Measurements from ENCODE around the gene GCNT1. TPM values are rescaled to one million over a fixed set of nuclear protein-coding genes. Genes with fewer than 3 reads are reported as not detected.
"Not testable (repeated sequence)": the region's sequence is repeated elsewhere in the genome, so short reads cannot be mapped to it uniquely, and the experiment has no call there.

The GCNT1 gene
- total RNA-seq, 1 experiment from 2014 or later: 17.2 TPM

DNA sequence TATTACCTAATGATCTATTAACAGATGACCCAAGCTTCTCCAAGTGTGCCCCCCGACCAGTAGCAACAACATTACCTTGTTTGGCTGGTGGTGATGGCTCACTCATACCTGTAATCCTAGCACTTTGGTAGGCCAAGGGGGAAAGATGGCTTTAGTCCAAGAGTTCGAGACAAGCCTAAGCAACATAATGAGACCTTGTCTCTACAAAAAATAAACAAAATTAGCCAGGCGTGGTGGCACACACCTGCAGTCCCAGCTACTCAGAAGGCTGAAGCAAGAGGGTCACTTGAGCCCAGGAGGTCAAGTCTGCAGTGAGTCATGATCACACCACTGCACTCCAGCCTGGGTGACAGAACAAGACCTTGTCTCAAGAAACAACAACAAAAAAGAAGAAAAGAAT is 62.9 kb downstream of the GCNT1 start:
- DNase-seq (ENCODE audit: low spot score): no peak
- no peaks in the 10 kb centered on the region for H3K4me1 Mint-ChIP-seq
- ChIA-PET CTCF (no interaction called here), POLR2A (no interaction called here)
- no peak overlapping the region for H3K27ac Mint-ChIP-seq
- no peaks in the 10 kb centered on the region for H3K27me3 Mint-ChIP-seq (ENCODE audit: low read depth)
- H3K36me3 Mint-ChIP-seq: no peaks in the 10 kb centered on the region
- H3K4me3 Mint-ChIP-seq: no peak overlapping the region
- no peaks in the 10 kb centered on the region; the same call in 1 of the 2 replicates for H3K9me3 Mint-ChIP-seq
- TF ChIP-seq MYBL2 (CRISPR knock-in tag; IDR thresholded peaks at IDR 0.05) (no peak), ZNF232 (CRISPR knock-in tag; IDR thresholded peaks at IDR 0.05) (no peak), SOX15 (CRISPR knock-in tag; IDR thresholded peaks at IDR 0.05) (no peak), GTF2I (CRISPR knock-in tag; conservative IDR thresholded peaks at IDR 0.05) (no peak), NR1H2 (CRISPR knock-in tag; IDR thresholded peaks at IDR 0.05) (no peak), ZNF263 (CRISPR knock-in tag; IDR thresholded peaks at IDR 0.05; ENCODE audit: low read depth) (no peak), JAZF1 (CRISPR knock-in tag; IDR thresholded peaks at IDR 0.05) (no peak)
- TF ChIP-seq, protein P1, sequence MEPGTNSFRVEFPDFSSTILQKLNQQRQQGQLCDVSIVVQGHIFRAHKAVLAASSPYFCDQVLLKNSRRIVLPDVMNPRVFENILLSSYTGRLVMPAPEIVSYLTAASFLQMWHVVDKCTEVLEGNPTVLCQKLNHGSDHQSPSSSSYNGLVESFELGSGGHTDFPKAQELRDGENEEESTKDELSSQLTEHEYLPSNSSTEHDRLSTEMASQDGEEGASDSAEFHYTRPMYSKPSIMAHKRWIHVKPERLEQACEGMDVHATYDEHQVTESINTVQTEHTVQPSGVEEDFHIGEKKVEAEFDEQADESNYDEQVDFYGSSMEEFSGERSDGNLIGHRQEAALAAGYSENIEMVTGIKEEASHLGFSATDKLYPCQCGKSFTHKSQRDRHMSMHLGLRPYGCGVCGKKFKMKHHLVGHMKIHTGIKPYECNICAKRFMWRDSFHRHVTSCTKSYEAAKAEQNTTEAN (CRISPR knock-in tag; IDR thresholded peaks at IDR 0.05): no peak
- TF ChIP-seq, protein P2, sequence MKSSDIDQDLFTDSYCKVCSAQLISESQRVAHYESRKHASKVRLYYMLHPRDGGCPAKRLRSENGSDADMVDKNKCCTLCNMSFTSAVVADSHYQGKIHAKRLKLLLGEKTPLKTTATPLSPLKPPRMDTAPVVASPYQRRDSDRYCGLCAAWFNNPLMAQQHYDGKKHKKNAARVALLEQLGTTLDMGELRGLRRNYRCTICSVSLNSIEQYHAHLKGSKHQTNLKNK (CRISPR knock-in tag; IDR thresholded peaks at IDR 0.05): no peak
- no peak for ATAC-seq

DNA sequence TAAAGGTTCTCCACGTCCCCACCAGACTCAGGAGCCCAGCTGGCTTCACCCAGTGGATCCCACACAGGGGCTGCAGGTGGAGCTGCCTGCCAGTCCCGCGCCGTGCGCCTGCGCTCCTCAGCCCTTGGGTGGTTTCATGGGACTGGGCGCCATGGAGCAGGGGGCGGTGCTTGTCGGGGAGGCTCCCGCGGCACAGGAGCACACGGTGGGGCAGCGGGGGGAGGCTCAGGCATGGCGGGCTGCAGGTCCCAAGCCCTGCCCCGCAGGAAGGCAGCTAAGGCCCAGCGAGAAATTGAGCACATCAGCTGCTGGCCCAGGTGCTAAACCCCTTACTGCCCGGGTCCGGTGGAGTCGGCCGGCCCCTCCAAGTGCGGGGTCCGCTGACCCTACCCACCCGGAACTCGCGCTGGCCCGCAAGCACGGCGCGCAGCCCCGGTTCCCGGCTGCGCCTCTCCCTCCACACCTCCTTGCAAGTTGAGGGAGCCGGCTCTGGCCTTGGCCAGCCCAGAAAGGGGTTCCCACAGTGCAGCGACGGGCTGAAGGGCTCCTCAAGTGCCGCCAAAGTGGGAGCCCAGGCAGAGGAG is 64.7 kb downstream of the GCNT1 start:
- ATAC-seq; H3K27me3 Mint-ChIP-seq (ENCODE audit: low read depth); POLR2A ChIA-PET: not testable (repeated sequence)

DNA sequence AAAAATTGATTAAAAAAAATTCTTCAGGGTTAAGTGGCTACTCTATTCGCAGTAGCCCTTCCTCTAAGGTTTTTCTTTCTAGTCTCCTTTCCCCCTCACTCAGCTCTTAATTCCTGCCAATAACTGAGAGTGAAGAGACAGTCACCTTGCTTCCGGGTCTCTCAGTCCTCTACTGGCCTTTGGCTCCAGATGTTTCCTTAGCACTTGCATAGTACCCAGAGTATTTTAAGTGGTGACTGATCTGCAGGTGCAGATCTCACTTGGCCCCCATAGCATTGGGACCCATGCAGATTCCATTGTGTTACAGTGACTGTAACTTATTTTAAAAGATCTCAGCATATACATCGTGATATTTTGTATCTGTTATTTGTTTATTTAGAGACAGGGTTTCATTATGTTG is 66.2 kb downstream of the GCNT1 start:
- CTCF ChIA-PET: no interaction called here
- Mint-ChIP-seq H3K4me1 (no peaks in the 10 kb centered on the region), H3K27me3 (ENCODE audit: low read depth) (no peaks in the 10 kb centered on the region), H3K27ac (no peak overlapping the region), H3K4me3 (no peak overlapping the region), H3K36me3 (peaks cover 3% of the 10 kb centered on the region), H3K9me3 (peaks cover 13% of the 10 kb centered on the region)
- DNase-seq (ENCODE audit: low spot score) (no peak), ATAC-seq (no peak)
- POLR2A ChIA-PET: no interaction called here
- TF ChIP-seq, protein P3, sequence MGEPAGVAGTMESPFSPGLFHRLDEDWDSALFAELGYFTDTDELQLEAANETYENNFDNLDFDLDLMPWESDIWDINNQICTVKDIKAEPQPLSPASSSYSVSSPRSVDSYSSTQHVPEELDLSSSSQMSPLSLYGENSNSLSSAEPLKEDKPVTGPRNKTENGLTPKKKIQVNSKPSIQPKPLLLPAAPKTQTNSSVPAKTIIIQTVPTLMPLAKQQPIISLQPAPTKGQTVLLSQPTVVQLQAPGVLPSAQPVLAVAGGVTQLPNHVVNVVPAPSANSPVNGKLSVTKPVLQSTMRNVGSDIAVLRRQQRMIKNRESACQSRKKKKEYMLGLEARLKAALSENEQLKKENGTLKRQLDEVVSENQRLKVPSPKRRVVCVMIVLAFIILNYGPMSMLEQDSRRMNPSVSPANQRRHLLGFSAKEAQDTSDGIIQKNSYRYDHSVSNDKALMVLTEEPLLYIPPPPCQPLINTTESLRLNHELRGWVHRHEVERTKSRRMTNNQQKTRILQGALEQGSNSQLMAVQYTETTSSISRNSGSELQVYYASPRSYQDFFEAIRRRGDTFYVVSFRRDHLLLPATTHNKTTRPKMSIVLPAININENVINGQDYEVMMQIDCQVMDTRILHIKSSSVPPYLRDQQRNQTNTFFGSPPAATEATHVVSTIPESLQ (CRISPR knock-in tag; IDR thresholded peaks at IDR 0.05): no peak
- TF ChIP-seq ZNF263 (CRISPR knock-in tag; IDR thresholded peaks at IDR 0.05; ENCODE audit: low read depth) (no peak), RELA (CRISPR knock-in tag; IDR thresholded peaks at IDR 0.05; ENCODE audit: borderline replicate concordance) (no peak), NFYB (CRISPR knock-in tag; conservative IDR thresholded peaks at IDR 0.05; ENCODE audit: low read depth) (no peak), SP1 (CRISPR knock-in tag; conservative IDR thresholded peaks at IDR 0.05) (no peak), EMX1 (CRISPR knock-in tag; IDR thresholded peaks at IDR 0.05) (no peak)
- TF ChIP-seq, protein P4, sequence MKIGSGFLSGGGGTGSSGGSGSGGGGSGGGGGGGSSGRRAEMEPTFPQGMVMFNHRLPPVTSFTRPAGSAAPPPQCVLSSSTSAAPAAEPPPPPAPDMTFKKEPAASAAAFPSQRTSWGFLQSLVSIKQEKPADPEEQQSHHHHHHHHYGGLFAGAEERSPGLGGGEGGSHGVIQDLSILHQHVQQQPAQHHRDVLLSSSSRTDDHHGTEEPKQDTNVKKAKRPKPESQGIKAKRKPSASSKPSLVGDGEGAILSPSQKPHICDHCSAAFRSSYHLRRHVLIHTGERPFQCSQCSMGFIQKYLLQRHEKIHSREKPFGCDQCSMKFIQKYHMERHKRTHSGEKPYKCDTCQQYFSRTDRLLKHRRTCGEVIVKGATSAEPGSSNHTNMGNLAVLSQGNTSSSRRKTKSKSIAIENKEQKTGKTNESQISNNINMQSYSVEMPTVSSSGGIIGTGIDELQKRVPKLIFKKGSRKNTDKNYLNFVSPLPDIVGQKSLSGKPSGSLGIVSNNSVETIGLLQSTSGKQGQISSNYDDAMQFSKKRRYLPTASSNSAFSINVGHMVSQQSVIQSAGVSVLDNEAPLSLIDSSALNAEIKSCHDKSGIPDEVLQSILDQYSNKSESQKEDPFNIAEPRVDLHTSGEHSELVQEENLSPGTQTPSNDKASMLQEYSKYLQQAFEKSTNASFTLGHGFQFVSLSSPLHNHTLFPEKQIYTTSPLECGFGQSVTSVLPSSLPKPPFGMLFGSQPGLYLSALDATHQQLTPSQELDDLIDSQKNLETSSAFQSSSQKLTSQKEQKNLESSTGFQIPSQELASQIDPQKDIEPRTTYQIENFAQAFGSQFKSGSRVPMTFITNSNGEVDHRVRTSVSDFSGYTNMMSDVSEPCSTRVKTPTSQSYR (CRISPR knock-in tag; IDR thresholded peaks at IDR 0.05): no peak
- TF ChIP-seq, protein P5, sequence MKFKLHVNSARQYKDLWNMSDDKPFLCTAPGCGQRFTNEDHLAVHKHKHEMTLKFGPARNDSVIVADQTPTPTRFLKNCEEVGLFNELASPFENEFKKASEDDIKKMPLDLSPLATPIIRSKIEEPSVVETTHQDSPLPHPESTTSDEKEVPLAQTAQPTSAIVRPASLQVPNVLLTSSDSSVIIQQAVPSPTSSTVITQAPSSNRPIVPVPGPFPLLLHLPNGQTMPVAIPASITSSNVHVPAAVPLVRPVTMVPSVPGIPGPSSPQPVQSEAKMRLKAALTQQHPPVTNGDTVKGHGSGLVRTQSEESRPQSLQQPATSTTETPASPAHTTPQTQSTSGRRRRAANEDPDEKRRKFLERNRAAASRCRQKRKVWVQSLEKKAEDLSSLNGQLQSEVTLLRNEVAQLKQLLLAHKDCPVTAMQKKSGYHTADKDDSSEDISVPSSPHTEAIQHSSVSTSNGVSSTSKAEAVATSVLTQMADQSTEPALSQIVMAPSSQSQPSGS (CRISPR knock-in tag; IDR thresholded peaks at IDR 0.05; ENCODE audit: borderline replicate concordance, low read depth): no peak
- TF ChIP-seq, protein P6, sequence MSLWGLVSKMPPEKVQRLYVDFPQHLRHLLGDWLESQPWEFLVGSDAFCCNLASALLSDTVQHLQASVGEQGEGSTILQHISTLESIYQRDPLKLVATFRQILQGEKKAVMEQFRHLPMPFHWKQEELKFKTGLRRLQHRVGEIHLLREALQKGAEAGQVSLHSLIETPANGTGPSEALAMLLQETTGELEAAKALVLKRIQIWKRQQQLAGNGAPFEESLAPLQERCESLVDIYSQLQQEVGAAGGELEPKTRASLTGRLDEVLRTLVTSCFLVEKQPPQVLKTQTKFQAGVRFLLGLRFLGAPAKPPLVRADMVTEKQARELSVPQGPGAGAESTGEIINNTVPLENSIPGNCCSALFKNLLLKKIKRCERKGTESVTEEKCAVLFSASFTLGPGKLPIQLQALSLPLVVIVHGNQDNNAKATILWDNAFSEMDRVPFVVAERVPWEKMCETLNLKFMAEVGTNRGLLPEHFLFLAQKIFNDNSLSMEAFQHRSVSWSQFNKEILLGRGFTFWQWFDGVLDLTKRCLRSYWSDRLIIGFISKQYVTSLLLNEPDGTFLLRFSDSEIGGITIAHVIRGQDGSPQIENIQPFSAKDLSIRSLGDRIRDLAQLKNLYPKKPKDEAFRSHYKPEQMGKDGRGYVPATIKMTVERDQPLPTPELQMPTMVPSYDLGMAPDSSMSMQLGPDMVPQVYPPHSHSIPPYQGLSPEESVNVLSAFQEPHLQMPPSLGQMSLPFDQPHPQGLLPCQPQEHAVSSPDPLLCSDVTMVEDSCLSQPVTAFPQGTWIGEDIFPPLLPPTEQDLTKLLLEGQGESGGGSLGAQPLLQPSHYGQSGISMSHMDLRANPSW (CRISPR knock-in tag; conservative IDR thresholded peaks at IDR 0.05; ENCODE audit: low read depth): no peak
- TF ChIP-seq, protein P7, sequence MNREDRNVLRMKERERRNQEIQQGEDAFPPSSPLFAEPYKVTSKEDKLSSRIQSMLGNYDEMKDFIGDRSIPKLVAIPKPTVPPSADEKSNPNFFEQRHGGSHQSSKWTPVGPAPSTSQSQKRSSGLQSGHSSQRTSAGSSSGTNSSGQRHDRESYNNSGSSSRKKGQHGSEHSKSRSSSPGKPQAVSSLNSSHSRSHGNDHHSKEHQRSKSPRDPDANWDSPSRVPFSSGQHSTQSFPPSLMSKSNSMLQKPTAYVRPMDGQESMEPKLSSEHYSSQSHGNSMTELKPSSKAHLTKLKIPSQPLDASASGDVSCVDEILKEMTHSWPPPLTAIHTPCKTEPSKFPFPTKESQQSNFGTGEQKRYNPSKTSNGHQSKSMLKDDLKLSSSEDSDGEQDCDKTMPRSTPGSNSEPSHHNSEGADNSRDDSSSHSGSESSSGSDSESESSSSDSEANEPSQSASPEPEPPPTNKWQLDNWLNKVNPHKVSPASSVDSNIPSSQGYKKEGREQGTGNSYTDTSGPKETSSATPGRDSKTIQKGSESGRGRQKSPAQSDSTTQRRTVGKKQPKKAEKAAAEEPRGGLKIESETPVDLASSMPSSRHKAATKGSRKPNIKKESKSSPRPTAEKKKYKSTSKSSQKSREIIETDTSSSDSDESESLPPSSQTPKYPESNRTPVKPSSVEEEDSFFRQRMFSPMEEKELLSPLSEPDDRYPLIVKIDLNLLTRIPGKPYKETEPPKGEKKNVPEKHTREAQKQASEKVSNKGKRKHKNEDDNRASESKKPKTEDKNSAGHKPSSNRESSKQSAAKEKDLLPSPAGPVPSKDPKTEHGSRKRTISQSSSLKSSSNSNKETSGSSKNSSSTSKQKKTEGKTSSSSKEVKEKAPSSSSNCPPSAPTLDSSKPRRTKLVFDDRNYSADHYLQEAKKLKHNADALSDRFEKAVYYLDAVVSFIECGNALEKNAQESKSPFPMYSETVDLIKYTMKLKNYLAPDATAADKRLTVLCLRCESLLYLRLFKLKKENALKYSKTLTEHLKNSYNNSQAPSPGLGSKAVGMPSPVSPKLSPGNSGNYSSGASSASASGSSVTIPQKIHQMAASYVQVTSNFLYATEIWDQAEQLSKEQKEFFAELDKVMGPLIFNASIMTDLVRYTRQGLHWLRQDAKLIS (CRISPR knock-in tag; IDR thresholded peaks at IDR 0.05; ENCODE audit: borderline replicate concordance): no peak

More for the DNA sequence above, 64.7 kb downstream of the GCNT1 start:
- H3K4me1 Mint-ChIP-seq; H3K4me3 Mint-ChIP-seq; H3K27ac Mint-ChIP-seq; H3K9me3 Mint-ChIP-seq; CTCF ChIA-PET; H3K36me3 Mint-ChIP-seq; DNase-seq (ENCODE audit: low spot score): not testable (repeated sequence)

Data from WTC11 (cell line).